ENCODE results near the gene MACROD2. TPM values are rescaled to one million over a fixed set of nuclear protein-coding genes. Genes with fewer than 3 reads are reported as not detected.

The MACROD2 gene
- polyA plus RNA-seq, 1 donor (not counting 4 experiments of a cell fraction or from before 2014, with no cell fraction given) = 0.71 TPM

DNA sequence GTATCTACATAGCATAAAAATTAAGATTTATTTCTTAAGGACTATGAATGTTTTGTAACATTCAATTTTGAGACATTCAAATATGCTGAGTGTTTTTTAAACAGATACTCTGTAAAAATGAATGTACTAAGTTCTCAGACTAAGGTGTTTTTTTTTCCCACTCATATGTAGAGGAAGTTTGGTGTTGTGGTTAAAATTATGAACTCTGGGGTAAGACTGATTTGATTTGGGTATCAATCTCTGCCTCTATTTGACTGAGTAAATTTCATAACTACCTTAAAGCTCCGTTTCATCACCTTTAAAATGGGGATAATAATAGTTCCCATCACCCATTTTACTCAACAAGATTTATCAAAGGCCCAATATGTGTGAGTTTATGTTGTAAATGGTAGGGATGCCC lies 728.7 kb downstream of the MACROD2 start:
- no peaks in the 10 kb centered on the region for H3K9me1 ChIP-seq (ENCODE audit: control insufficient read depth, extremely low read depth, insufficient read depth, low read length)
- TF ChIP-seq, protein P1, sequence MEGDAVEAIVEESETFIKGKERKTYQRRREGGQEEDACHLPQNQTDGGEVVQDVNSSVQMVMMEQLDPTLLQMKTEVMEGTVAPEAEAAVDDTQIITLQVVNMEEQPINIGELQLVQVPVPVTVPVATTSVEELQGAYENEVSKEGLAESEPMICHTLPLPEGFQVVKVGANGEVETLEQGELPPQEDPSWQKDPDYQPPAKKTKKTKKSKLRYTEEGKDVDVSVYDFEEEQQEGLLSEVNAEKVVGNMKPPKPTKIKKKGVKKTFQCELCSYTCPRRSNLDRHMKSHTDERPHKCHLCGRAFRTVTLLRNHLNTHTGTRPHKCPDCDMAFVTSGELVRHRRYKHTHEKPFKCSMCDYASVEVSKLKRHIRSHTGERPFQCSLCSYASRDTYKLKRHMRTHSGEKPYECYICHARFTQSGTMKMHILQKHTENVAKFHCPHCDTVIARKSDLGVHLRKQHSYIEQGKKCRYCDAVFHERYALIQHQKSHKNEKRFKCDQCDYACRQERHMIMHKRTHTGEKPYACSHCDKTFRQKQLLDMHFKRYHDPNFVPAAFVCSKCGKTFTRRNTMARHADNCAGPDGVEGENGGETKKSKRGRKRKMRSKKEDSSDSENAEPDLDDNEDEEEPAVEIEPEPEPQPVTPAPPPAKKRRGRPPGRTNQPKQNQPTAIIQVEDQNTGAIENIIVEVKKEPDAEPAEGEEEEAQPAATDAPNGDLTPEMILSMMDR (optimal IDR thresholded peaks at IDR 0.05 in 1 of 3, IDR thresholded peaks at IDR 0.05 in 1 of 3, conservative IDR thresholded peaks at IDR 0.05 in 1 of 3; ENCODE audit: extremely low read depth in 1 of 3, insufficient read depth in 2 of 3, low read length in 3 of 3) = no peak
- TF ChIP-seq EZH2 (IDR thresholded peaks at IDR 0.05; ENCODE audit: low read length) = no peak
- H3K4me3 ChIP-seq (ENCODE audit: control insufficient read depth in 2 of 3, extremely low read depth in 1 of 3, insufficient read depth in 2 of 3, low read depth in 1 of 3, low read length in 3 of 3) = no peak overlapping the region
- H3K9me3 ChIP-seq (ENCODE audit: control insufficient read depth, low read depth, low read length) = no peaks in the 10 kb centered on the region
- no peaks in the 10 kb centered on the region for H3K4me1 ChIP-seq (ENCODE audit: control insufficient read depth, extremely low read depth, insufficient read depth, low read length)
- no peak overlapping the region for H2AFZ ChIP-seq (ENCODE audit: control insufficient read depth, low read length)
- H3K79me2 ChIP-seq (ENCODE audit: control insufficient read depth, insufficient read depth, low read length) = no peaks in the 10 kb centered on the region
- H4K20me1 ChIP-seq (ENCODE audit: control insufficient read depth, extremely low read depth, insufficient read depth, low read length) = no peaks in the 10 kb centered on the region
- DNase-seq (ENCODE audit: low read depth, low spot score) = no peak
- no peak overlapping the region for H3K9ac ChIP-seq (ENCODE audit: control insufficient read depth, extremely low read depth, insufficient read depth, low read length)
- H3K36me3 ChIP-seq (ENCODE audit: control insufficient read depth in 2 of 2, extremely low read depth in 1 of 2, insufficient read depth in 2 of 2, low read length in 2 of 2) = no peaks in the 10 kb centered on the region
- H3K4me2 ChIP-seq (ENCODE audit: control insufficient read depth, extremely low read depth, insufficient read depth, low read depth, low read length) = no peak overlapping the region
- no peaks in the 10 kb centered on the region for H3K27me3 ChIP-seq (ENCODE audit: control insufficient read depth, extremely low read depth, insufficient read depth, low read length)
- dilution Hi-C loops (cut with MboI; ENCODE audit: extremely low pct_ligation_motif_present, low sequenced_read_pairs) = loop anchor here (25.0 kb wide), 1 partner anchor 387 kb away; the partner anchor contains the start of gene FLRT3
- H3K27ac ChIP-seq (ENCODE audit: control insufficient read depth, insufficient read depth, low read length) = no peak overlapping the region
- FAIRE-seq = no peak

DNA sequence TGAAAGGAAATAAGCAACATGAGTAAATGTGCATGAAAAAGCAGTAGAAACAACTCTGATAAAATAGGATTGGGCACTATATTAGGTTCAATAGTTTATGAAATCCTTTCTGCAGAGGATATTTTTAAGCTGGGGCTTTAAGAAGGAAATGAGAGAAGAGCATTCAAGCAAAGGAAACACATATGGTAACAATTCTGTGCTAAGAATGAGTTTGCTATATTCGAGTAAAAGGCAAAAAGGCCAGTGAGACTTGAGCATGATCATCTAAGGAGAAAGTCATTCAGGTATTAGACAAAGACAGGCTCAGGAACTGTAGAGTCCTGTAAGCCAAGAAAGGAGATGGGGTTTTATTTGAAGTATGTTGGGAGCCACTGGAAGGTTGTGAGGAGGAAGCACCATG lies 729.2 kb downstream of the MACROD2 start:
- FAIRE-seq (peak; percentile 41), DNase-seq (ENCODE audit: low read depth, low spot score) (no peak)
- Histone ChIP-seq H3K36me3 (ENCODE audit: control insufficient read depth in 2 of 2, extremely low read depth in 1 of 2, insufficient read depth in 2 of 2, low read length in 2 of 2) (no peaks in the 10 kb centered on the region), H3K27me3 (ENCODE audit: control insufficient read depth, extremely low read depth, insufficient read depth, low read length) (no peaks in the 10 kb centered on the region), H3K4me1 (ENCODE audit: control insufficient read depth, extremely low read depth, insufficient read depth, low read length) (no peaks in the 10 kb centered on the region), H2AFZ (ENCODE audit: control insufficient read depth, low read length) (no peak overlapping the region), H3K4me2 (ENCODE audit: control insufficient read depth, extremely low read depth, insufficient read depth, low read depth, low read length) (no peak overlapping the region), H3K9me1 (ENCODE audit: control insufficient read depth, extremely low read depth, insufficient read depth, low read length) (no peaks in the 10 kb centered on the region), H3K4me3 (ENCODE audit: control insufficient read depth in 2 of 3, extremely low read depth in 1 of 3, insufficient read depth in 2 of 3, low read depth in 1 of 3, low read length in 3 of 3) (no peak overlapping the region), H3K27ac (ENCODE audit: control insufficient read depth, insufficient read depth, low read length) (no peak overlapping the region), H4K20me1 (ENCODE audit: control insufficient read depth, extremely low read depth, insufficient read depth, low read length) (no peaks in the 10 kb centered on the region), H3K9ac (ENCODE audit: control insufficient read depth, extremely low read depth, insufficient read depth, low read length) (no peak overlapping the region), H3K9me3 (ENCODE audit: control insufficient read depth, low read depth, low read length) (no peaks in the 10 kb centered on the region), H3K79me2 (ENCODE audit: control insufficient read depth, insufficient read depth, low read length) (no peaks in the 10 kb centered on the region)
- no peak for TF ChIP-seq EZH2 (IDR thresholded peaks at IDR 0.05; ENCODE audit: low read length)
- TF ChIP-seq, protein P1 (optimal IDR thresholded peaks at IDR 0.05 in 1 of 3, IDR thresholded peaks at IDR 0.05 in 1 of 3, conservative IDR thresholded peaks at IDR 0.05 in 1 of 3; ENCODE audit: extremely low read depth in 1 of 3, insufficient read depth in 2 of 3, low read length in 3 of 3) = no peak
- dilution Hi-C loops (cut with MboI; ENCODE audit: extremely low pct_ligation_motif_present, low sequenced_read_pairs) = loop anchor here (25.0 kb wide), 1 partner anchor 387 kb away; the partner anchor contains the start of gene FLRT3
